ENCODE data around the gene STXBP2.

GRCh38 chr19:7638802-7639465, 2.0 kb downstream of the STXBP2 start:
- TF ChIP-seq CTCF (IDR thresholded peaks at IDR 0.05; ENCODE audit: low read length) (no peak), EZH2phosphoT487 (IDR thresholded peaks at IDR 0.05; ENCODE audit: low read length) (no peak), EZH2 (optimal IDR thresholded peaks at IDR 0.05; ENCODE audit: low read depth, low read length) (no peak)

Data from MM.1S (cell line).